ENCODE results near the gene SIX6.
"Not testable (repeated sequence)": the region's sequence is repeated elsewhere in the genome, so short reads cannot be mapped to it uniquely, and the experiment has no call there.

Gene SIX6

DNA sequence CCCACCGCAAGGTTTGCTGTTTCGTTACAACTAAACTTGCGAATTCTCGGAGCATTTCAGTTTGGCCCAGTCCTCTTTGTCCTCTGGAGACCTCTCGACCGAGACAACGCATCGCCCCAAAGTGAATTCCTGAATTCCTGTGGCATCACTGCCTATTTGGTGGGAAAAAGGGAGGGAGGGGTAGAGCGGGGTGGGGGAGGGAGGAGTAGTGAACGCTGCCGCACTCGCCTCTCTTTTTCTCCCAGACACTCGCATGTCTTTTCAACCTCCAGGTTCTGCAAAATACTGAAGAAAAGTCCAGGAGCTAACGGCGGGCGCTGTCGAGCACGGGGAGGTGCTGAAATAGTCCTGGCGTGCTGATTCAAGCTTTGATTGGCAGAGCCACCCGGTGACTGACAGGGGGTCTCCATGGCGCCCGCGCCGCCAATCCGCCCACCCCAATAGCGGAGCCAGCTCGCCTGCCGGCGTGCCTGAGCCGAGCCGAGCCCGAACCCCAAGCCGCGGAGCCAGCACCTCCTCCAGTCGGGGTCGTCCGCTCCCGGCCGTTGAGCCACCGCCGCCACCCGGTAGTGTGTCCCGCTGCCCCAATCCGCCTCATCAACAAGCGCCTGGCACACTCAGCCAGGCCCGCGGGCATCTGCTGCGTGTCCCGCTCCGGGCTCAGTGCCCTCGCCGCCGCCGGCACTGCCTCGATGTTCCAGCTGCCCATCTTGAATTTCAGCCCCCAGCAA, at the start of gene SIX6:
Gene SIX6, plus strand, starts transcription at position 440 of the 731 bp plus-strand sequence. Its CDS starts 253 bp downstream, at position 693.
- DNase-seq (ENCODE audit: low read depth in 1 of 2, low spot score in 1 of 2), result no peak

DNA sequence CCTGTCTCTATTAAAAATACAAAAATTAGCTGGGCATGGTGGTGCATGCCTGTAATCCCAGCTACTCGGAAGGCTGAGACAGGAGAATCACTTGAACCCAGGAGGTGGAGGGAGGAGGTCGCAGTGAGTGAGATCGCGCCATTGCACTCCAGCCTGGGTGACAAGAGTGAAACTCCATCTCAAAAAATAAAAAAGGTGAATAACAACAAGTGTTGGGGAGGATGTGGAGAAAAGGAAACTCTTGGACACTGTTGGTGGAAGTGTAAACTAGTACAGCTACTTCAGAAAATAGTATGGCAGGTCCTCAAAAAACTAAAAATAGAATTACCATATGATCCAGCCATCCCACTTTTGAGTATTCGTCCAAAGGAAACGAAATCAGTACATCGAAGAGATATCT, 28.7 kb upstream of the SIX6 start:
- DNase-seq (ENCODE audit: low read depth in 1 of 2, low spot score in 1 of 2), result not testable (repeated sequence)

DNA sequence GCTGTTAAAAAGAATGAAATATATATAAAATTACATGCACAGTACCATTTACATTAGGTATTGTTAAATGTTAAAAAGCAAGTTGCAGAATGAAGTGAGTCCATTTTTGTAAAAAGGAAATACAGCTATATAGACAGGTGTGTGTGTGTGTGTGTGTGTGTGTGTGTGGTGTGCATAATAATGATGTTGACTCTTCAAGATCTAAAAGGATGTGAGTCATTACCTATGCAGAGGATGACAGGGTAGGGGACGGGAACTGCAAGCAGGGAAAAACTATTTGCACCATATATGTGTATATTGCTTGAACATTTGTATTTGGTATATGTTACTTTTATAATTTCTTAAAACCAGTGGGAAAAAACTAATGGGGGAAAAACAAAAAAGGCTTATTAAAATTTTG, 26.2 kb upstream of the SIX6 start:
- no peak for DNase-seq (ENCODE audit: low read depth in 1 of 2, low spot score in 1 of 2)

DNA sequence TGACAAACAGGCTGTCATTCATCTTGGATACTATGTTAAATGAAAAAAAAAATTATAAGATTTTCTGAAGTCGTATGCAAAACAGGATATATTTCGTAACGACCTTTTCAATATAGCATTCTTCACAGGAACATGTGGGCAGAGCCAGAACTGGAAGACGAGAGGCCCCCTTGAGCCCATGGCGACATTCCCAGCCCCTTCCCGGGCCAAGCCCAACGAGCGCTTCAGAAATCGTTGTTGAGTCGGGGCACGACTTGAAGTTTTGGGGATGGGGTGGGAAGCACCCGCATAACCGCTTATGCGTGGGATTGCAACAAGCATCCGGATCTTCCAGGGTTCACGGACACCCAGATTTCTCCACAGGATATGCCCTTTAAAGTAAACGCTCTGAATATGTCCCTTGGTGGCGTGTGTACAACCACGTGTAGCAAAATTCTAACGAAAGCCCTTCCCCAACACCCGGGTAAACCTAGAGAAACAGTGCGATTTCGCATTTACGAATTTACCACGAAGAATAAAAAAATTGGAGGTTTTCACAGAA, 23.8 kb upstream of the SIX6 start:
- DNase-seq (ENCODE audit: low read depth in 1 of 2, low spot score in 1 of 2), result no peak

DNA sequence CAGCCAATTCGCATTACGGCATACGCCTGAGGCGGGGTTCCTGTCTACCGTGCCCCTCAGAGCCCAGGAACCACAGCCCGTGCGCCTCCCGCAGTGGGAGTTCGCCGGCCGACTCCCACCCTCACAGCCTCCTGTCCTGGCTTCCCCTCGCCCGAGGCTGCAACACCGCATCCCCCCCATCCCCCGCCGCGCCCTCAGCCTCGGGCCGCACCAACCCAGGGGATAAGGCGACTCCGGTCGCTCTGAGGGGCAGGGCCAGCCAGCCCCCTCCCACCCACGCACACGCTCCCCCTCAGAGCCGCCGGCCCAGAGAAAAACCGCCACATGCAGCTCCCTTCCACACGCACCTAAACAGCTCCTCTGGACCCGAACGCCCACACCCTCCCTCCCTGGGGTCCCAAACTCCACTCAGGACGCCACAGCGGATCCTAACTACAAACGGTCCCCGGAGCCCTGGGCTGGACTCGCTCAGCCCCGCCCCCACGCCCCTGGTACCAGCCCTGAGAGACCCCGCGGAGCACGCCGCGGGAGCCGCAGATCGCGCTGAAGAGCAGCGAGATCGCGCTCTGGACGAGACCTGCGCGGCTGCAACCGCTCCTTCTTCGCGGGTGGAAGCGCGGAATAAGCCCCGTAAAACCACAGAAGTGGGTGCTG, 23.2 kb upstream of the SIX6 start, which contains the start of gene C14orf39:
Gene C14orf39, minus strand, starts transcription at position 466 of the 654 bp plus-strand sequence. CDS start 985 bp downstream, outside the sequence.
- DNase-seq (ENCODE audit: low read depth in 1 of 2, low spot score in 1 of 2), result peak in 1 of 2 donors; percentile 16

DNA sequence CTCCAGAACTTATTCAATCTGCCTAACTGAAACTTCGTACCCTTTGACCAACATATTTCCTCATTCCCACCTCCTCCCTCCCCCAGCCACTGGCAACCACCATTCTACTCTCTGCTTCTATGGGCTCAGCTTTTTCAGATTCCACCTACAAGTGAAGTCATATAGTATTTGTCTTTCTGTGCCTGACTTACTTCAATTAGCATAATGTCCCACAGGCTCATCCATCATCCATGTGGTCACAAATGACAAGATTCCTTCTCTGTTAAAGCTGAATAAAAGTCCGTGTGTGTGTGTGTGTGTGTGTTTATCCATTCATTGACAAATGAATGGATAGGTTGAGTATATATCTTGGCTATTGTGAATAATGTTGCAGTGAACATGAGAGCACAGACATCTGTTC, 21.7 kb upstream of the SIX6 start:
- no peak for DNase-seq (ENCODE audit: low read depth in 1 of 2, low spot score in 1 of 2)

DNA sequence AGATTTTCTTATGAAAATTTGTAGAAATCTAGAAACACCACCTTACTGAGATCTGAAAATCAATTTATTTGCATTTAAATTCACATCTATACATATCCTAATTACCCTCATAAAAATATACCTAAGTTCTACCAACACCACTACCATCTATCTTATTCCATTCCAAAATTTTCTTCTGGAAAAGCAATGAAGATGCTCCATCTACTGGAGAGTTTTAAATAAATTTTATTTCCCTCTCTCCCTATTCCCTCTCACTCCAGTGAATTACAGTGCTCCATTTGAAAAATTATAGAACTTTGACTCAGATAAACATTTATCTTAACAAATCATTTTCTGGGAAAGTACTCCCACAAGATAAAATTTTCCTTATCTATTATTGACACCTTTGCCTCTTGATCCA, 20.8 kb upstream of the SIX6 start:
- no peak for DNase-seq (ENCODE audit: low read depth in 1 of 2, low spot score in 1 of 2)

DNA sequence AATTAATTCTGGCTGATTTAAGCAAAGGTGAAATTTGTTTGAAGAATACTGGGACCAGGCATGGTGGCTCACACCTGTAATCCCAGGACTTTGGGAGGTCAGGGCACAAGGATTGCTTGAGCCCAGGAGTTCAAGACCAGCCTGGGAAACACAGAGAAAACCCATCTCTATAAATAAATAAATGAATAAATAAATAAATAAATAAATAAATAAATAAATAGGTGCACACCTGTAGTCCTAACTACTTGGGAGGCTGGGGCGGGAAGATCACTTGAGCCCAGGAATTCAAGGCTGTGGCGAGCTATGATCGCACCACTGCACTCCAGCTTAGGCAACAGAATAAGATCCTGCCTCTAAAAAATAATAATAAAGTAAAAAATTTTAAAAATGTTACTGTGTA, 18.7 kb upstream of the SIX6 start:
- no peak for DNase-seq (ENCODE audit: low read depth in 1 of 2, low spot score in 1 of 2)

DNA sequence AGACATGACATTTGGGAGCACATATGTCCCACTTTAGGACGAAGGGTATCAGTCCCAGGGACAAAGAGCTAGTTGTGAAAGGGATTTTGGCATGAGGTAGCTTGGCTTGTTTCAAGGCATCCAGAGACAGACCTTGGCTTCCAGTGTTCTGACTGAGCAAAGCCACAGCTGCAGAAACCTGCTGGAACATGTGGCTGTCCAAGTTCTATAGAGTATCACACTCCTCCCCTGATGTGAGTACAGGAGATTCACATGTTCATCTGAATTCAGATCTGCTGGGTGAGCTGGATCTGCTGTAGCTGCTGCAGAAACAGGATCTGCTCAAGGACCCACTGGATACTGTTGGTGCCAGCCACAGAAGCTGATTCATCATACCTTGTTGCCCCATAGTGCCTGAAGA, 13.0 kb upstream of the SIX6 start:
- DNase-seq (ENCODE audit: low read depth in 1 of 2, low spot score in 1 of 2), result no peak

DNA sequence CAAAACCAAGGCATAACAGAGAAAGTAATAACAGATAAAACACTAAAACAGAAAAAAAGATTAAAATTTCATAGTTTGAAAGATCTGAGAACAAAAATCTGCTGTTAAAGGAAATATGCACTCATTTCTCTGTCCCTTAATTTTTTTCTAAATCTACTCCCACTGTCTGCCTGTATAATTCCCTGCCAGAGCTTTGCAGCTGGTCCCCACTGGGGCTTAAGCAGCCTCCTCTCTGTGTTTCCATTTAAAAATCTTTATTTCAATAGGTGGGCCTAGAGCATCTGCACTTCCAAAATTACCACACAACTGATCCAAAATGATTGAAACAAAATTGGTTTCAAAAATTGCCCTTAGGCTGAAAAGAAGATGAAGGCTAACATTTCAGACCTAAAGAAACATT, 6.4 kb upstream of the SIX6 start:
- DNase-seq (ENCODE audit: low read depth in 1 of 2, low spot score in 1 of 2), result no peak

DNA sequence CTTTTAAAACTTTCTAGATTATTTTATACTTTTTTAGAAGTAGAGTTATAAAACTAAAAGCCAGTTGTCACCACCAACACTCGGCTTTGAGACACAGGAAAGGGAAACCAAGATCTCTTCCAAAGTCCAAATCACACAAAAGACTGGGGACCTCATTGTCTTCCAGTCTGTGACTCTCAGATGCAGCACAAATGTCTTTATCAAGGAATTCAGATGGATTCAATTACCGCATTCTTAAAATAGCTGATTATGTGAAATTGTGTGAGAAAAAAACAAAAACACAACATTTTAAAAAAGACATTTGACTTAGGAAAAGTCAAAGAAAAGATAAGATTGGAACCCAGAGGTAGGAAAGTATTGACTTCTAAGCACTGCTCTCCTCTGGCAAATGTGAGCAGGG, 3.5 kb upstream of the SIX6 start:
- no peak for DNase-seq (ENCODE audit: low read depth in 1 of 2, low spot score in 1 of 2)

DNA sequence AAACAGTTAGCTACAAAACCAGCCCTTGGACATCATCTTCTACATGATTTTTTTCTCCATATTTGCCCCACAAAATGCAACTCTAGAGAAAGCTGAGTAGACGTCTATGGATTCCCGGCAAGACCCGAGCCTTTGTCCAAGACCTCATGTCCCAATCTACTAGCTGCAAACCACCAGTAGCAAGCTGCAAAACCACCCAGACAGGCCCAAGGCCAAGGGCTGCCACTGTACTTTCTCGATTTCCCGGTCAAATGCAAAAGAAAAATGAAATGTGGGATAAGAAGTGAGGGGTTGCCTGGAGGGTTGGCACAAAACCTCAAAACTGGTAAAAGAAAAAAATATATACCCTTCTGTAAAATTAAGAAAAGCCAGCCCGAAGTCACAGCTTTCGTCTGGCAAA, 2.9 kb upstream of the SIX6 start:
- no peak for DNase-seq (ENCODE audit: low read depth in 1 of 2, low spot score in 1 of 2)

DNA sequence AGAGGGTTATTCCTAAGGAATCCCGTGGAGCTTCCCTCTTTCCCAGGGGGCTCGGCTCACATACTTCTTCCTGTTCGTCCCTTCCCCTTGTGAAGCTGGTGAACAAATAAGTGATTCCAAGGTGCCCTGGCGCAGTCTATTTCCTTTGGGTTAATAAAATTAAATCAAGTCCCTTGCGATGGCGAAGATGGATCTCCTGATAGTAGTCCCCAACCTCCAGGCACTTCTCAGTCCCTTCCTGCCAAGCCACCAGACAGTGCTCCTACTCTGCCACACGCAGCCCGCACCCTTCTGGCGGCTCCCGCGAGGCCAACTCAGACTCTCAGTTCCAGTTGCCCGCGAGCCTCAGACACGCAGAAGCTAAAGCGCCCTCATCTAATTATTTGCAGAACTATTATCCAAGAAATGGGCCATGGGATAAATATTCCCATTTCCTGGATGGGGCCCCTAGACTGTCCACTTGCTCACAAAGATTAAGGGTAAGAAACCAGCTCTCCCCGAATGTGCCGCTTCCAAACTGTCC, 2.4 kb upstream of the SIX6 start:
- no peak for DNase-seq (ENCODE audit: low read depth in 1 of 2, low spot score in 1 of 2)

DNA sequence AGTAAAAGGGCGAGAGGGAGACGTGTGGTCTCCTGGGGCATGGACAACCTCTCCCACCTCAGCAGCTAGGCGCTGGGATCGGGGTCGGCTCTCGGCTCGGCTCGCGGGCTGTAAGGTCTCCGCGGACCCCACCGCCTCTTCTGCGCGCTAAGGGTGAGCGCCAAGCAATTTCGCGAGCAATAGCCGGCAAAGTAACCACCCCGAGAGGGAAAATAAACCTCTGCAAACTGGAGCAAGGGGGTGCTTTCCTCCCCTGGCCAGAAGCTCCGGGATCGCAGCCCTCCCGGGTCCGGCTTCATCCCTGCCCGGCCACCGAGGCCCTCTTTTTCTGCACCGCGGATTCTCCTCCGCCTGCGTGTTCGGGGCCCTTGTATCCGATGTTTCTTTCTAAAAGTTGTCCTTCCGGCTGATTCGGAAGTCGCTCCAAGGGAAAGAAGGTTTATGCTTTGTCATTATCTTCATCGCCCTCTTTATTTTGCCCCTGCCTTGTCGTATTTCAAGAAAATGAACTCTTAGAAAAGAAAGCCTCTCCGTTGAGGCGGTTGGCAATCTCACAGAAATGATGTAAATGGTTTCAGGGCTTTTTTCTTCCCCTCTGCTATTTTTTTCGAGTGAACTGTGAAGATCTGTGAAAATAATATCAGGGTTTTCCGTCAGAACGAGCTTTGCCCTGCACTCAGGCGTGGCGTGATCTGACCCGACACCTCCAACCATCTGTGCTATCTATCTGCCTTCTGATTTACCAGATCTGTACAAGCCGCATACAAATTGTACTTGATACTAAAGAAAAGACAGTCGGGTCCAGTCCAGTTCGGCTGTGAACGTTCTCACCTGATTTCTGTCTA, 1.7 kb upstream of the SIX6 start:
- no peak for DNase-seq (ENCODE audit: low read depth in 1 of 2, low spot score in 1 of 2)

DNA sequence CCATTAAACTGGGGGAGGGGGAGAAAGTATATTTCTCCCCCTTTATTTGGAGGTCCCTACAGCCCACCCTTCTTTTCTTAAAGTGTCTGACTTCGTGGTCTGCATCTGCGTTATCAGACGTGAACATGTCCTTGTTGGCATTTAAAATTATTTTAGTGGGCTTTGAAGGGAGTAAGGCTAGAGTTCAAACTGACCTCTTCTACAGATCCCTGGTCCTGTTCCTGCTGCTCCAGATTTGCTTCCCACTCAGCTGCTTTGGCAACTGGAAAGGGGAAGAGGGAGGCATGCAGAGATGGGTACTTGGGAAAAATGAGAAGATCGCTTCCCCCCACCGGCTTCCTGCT, 611 bp upstream of the SIX6 start:
- DNase-seq (ENCODE audit: low read depth in 1 of 2, low spot score in 1 of 2), result no peak

DNA sequence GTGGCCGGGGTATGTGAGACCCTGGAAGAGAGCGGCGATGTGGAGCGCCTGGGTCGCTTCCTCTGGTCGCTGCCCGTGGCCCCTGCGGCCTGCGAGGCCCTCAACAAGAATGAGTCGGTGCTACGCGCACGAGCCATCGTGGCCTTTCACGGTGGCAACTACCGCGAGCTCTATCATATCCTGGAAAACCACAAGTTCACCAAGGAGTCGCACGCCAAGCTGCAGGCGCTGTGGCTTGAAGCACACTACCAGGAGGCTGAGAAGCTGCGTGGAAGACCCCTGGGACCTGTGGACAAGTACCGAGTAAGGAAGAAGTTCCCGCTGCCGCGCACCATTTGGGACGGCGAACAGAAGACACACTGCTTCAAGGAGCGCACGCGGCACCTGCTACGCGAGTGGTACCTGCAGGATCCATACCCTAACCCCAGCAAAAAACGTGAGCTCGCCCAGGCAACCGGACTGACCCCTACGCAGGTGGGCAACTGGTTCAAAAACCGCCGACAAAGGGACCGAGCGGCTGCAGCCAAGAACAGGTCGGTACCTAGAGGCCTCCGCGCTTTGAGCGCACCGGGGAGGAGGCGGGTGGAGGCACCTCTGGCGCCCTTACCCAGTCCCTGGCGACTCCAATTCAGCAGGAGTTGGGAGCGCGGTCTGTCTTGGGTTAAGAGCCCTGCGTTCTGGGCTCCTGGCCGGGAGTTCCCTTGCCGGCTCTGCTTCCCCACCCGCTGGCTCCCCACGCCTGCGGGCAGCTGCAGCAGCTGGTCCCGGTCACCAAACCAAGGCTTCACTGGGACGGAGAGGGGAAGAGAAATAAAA, 700 bp downstream of the SIX6 start:
- DNase-seq (ENCODE audit: low read depth in 1 of 2, low spot score in 1 of 2), result no peak

DNA sequence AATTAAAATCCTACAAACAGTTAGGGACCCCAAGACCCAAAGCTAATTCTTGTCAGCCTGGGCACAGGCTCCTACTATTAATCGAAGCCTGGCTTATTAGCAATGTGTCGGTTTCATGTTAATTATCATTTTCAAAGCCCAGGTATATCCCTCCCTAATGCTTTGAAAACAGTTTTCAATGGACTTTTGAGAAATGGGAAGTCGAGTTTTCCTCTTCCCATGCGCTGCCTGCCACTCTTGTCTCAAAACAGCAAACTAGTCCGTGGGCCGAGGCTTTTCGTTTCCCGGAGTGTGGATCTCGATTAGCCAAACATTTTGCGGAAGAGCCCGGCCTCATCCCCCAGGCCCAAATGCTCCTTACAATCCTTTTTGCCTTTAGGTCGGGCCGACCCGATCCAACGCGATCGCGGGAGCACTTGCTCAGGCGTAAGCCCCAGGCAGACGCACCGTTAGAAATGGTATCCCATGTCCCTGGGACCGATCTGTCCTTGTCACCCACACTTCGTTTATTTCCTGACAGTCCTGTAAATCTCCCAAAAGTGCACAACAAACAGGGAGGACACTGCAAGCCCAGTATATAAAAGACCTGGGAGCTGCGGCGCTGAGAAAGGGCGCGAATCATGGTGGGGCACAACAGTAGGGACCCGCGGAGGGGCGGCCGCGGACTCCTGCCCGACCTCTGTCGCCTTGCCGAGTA, 1.5 kb downstream of the SIX6 start:
- DNase-seq (ENCODE audit: low read depth in 1 of 2, low spot score in 1 of 2), result no peak

DNA sequence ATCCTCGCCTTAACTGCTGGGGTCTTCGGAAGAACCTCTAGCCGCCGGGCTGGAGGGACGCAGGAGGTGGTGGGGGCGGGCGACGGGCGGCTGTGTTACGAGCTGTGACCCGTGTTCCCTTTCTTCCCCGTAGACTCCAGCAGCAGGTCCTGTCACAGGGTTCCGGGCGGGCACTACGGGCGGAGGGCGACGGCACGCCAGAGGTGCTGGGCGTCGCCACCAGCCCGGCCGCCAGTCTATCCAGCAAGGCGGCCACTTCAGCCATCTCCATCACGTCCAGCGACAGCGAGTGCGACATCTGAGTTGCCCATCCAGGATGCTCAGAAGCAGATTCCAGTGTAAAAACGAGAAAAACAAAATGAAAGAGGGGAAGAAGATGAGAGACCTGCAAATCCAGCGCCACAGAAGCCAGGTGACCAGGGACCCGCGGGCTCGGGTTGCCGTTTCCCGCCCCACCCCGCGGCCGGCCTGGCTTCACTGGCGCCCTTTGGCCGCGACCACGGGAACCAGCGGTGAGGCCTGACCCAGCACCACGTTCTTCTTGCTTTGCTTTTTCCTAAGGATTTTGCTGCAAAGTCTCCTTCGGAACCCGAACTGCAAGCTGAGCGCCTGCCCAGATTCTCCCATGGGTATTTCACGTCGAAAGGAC, 2.1 kb downstream of the SIX6 start:
- no peak for DNase-seq (ENCODE audit: low read depth in 1 of 2, low spot score in 1 of 2)

DNA sequence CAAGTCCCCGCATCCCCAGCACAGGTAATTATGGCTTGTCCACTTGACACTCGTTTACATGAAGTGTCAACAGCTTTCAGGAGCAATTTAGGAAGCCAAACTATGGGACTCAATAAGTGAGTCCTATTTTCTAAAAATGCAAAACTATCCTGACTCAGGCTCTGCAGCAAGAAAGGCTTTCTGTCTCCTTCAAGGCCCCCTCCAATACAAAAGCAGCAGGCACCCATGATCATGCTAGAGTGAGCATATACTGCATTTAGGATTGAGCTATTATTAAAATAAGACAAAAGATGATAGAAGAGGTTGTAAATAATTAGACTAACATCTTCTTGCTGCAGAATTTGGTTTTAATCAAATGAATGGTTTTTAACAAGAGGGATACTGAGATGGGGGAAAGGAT, 3.2 kb downstream of the SIX6 start:
- DNase-seq (ENCODE audit: low read depth in 1 of 2, low spot score in 1 of 2), result no peak
